ENCODE results near the gene MGAT5. TPM values are rescaled to one million over a fixed set of nuclear protein-coding genes. Genes with fewer than 3 reads are reported as not detected.

The MGAT5 gene
- total RNA-seq, 1 donor from 2014 or later, result 25.8 TPM

DNA sequence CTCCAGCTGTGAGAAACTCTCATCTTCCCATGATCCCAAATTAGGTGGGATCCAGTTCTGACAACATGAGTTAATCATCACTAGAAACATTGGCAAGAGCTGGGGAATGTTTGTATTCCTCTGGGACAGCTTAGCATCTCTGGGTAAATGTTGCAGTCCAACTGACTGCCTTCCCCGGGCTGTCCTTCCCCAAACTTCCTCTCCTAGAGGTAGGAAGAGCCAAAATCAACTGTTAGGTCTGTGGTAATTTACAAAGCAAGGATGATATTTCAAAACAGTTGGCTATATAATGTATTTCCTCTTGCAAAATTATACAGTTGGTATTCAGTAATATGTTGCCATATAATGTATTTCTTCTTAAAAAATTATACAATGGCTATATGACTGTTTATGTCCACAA lies 148.5 kb downstream of the MGAT5 start:
- Mint-ChIP-seq H3K4me3 (no peak overlapping the region), H3K4me1 (ENCODE audit: low read depth) (no peaks in the 10 kb centered on the region), H3K36me3 (ENCODE audit: low read depth) (peaks cover 9% of the 10 kb centered on the region), H3K27ac (no peak overlapping the region), H3K27me3 (ENCODE audit: insufficient read depth) (no peaks in the 10 kb centered on the region), H3K9me3 (no peaks in the 10 kb centered on the region)
- intact Hi-C loops (cut with micrococcal nuclease), result no loop called here
- DNase-seq (ENCODE audit: low spot score), result no peak

DNA sequence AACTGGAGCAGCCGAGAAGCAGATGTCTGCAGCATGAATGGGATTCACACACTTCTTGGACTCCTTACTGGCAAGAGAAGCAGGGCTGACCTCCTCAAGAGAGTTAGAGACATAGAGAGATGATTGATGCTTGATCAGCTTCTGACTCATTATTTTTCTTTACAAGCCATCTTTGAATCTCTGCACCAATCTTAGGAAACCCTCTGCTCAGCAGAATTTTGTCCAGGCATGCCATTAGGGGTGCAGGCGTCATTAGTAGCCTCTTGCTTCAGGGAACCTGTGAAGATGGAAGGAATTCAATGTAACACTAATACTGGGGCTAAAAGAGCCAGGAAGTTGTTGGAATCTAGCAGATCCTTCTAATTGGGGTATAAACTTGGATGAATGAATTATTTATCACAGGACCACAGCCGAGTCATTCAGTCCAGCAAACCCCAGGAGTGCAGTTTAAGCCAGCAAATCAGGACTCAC lies 151.8 kb downstream of the MGAT5 start:
- no peak for DNase-seq (ENCODE audit: low spot score)
- no peaks in the 10 kb centered on the region for H3K9me3 Mint-ChIP-seq
- intact Hi-C loops (cut with micrococcal nuclease), result no loop called here
- H3K36me3 Mint-ChIP-seq (ENCODE audit: low read depth), result peaks cover 9% of the 10 kb centered on the region
- H3K4me1 Mint-ChIP-seq (ENCODE audit: low read depth), result peaks cover 18% of the 10 kb centered on the region
- no peaks in the 10 kb centered on the region for H3K27me3 Mint-ChIP-seq (ENCODE audit: insufficient read depth)
- no peak overlapping the region for H3K27ac Mint-ChIP-seq
- no peak overlapping the region for H3K4me3 Mint-ChIP-seq

DNA sequence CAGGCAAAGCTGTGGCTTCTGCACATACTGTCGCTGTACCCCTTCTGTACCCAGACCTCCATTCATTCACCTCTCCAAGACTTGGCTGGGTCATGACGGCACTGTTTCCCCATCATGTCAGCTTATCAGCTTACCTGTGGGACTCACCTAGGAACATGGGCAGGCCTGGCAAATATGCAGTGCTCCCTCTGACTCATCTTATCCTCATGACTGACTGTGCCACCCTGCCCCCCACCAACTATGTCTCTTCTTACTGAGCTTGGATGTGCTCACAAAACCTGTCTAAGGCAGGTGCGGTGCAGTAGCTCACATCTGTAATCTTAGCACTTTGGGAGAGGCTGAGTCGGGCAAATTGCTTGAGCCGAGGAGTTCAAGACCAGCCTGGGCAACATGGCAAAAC lies 152.4 kb downstream of the MGAT5 start:
- Mint-ChIP-seq H3K36me3 (ENCODE audit: low read depth) (peaks cover 9% of the 10 kb centered on the region), H3K4me1 (ENCODE audit: low read depth) (peaks cover 18% of the 10 kb centered on the region), H3K27ac (no peak overlapping the region), H3K27me3 (ENCODE audit: insufficient read depth) (no peaks in the 10 kb centered on the region), H3K4me3 (no peak overlapping the region), H3K9me3 (no peaks in the 10 kb centered on the region)
- intact Hi-C loops (cut with micrococcal nuclease), result no loop called here
- no peak for DNase-seq (ENCODE audit: low spot score)

DNA sequence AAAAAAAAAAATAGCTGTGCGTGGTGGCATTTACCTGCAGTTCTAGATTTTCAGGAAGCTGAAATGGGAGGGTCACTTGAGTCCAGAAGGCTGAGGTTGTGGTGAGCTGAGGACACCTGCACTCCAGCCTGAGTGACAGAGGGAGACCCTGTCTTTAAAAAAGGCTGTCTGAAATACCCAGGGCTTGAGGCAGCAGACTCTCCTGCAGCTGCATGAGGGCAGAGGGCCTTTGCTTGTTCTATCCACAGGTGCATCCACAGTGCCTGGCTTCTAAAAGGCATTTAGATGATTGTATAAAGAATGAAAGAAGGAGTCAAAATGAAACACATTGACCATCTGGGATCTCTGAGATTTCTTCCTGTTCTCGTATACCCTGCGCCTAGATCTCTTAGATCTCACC lies 152.9 kb downstream of the MGAT5 start:
- Mint-ChIP-seq H3K4me3 (no peak overlapping the region), H3K27me3 (ENCODE audit: insufficient read depth) (no peaks in the 10 kb centered on the region), H3K4me1 (ENCODE audit: low read depth) (peaks cover 22% of the 10 kb centered on the region), H3K36me3 (ENCODE audit: low read depth) (peaks cover 9% of the 10 kb centered on the region), H3K27ac (no peak overlapping the region), H3K9me3 (no peaks in the 10 kb centered on the region)
- intact Hi-C loops (cut with micrococcal nuclease), result no loop called here
- no peak for DNase-seq (ENCODE audit: low spot score)

DNA sequence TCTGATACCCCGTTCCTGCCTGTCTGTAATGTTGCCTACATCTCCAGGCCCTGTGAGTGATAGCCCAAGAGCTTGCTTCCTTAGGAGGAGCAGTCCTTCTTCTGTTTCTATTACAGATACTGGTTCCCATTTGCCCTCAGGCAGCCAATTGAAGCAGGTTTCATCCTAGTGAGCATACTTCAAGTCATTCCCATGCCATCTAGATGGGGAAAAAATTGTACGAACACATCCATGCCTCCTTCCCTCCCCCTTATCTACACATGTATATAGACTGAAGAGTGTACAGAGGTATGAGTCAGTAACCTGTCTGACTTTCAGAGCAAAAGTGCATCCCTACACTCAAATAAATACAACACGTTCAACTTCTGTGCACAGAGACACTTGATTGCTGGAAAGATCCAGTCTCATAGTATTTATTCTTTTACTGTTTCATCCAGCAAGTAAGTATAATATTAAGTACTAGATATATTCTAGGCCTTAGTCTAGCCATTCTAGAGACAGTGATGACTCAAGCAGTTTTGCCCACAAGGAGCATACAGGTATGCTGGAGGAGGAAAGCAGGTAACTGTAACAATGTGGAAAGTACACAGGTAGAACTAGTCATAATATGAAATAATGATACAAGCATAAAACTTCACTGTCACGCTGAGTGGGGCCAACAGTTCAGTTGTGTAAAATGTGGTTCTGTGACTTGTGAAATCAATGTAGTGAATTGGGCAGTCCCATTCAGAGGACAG lies 153.4 kb downstream of the MGAT5 start:
- no peak overlapping the region for H3K27ac Mint-ChIP-seq
- H3K4me1 Mint-ChIP-seq (ENCODE audit: low read depth), result peaks cover 28% of the 10 kb centered on the region

DNA sequence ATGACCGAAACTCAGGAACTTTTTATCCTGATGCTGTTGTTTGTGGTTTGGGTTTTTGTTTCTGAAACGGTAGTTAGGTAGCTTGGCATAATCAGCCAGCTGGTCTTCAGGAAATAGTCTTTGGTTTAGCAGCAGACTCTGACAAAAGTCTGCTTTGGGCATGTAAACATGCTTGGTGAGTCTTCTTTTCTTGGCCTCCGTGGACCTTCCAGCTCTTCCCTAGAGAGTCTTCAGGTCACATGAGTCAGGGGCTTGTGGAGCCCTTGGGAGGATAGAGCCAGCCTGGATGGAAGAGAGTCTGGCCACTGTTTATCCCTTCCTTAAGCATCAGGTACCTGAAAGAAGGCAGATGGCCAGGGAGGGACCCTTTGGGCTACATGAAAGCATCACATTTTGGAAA lies 154.5 kb downstream of the MGAT5 start:
- H3K27me3 Mint-ChIP-seq (ENCODE audit: insufficient read depth), result no peaks in the 10 kb centered on the region
- no peaks in the 10 kb centered on the region for H3K9me3 Mint-ChIP-seq
- H3K27ac Mint-ChIP-seq, result no peak overlapping the region
- H3K4me1 Mint-ChIP-seq (ENCODE audit: low read depth), result peaks cover 28% of the 10 kb centered on the region
- DNase-seq (ENCODE audit: low spot score), result no peak
- intact Hi-C loops (cut with micrococcal nuclease), result no loop called here
- no peak overlapping the region for H3K4me3 Mint-ChIP-seq
- peaks cover 7% of the 10 kb centered on the region for H3K36me3 Mint-ChIP-seq (ENCODE audit: low read depth)

More for the DNA sequence above, 153.4 kb downstream of the MGAT5 start:
- DNase-seq (ENCODE audit: low spot score), result no peak
- H3K27me3 Mint-ChIP-seq (ENCODE audit: insufficient read depth), result no peaks in the 10 kb centered on the region
- no peaks in the 10 kb centered on the region for H3K9me3 Mint-ChIP-seq
- H3K36me3 Mint-ChIP-seq (ENCODE audit: low read depth), result peaks cover 9% of the 10 kb centered on the region
- intact Hi-C loops (cut with micrococcal nuclease), result no loop called here
- H3K4me3 Mint-ChIP-seq, result no peak overlapping the region

DNA sequence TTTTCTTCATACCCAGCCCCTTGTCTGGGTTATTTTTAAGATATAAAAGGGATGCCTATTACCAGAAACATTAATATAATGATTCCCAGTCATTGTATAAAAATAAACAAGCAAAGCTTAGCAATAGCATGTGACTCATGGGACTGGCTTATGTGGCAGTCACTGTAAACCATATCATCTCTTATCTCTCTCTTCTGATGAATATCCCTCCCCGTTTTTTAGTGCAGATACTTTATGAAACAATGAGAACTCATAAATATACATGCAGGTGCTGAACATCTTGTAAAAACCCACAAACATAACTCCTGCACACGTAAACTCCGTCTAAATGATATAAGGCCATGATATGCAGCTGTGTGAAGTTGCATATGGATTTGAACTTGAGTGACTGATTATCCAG lies 154.9 kb downstream of the MGAT5 start:
- no peaks in the 10 kb centered on the region for H3K9me3 Mint-ChIP-seq
- no peak for DNase-seq (ENCODE audit: low spot score)
- no peak overlapping the region for H3K4me3 Mint-ChIP-seq
- H3K36me3 Mint-ChIP-seq (ENCODE audit: low read depth), result peaks cover 4% of the 10 kb centered on the region
- no peaks in the 10 kb centered on the region for H3K27me3 Mint-ChIP-seq (ENCODE audit: insufficient read depth)
- intact Hi-C loops (cut with micrococcal nuclease), result no loop called here
- H3K4me1 Mint-ChIP-seq (ENCODE audit: low read depth), result peaks cover 28% of the 10 kb centered on the region
- H3K27ac Mint-ChIP-seq, result no peak overlapping the region

DNA sequence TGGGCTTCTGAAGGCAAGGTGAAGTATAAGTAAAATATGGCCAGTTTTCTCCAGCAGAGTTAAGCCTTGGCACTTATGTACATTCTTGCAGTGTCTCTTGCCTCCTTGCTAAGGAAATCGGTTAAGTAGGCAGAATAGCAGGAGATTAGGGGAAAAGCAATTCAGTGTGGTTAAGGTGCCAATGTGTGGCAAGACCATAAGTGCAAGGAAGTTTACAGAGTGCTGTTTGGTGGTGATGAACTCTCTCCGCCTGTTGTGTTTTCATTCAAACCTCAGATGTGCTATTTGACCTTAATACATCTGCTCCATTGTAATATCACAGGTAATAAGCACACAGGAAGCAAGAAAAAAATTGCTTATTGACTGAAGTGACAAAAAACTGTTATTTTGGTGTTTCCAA lies 156.1 kb downstream of the MGAT5 start:
- Mint-ChIP-seq H3K4me3 (no peak overlapping the region), H3K4me1 (ENCODE audit: low read depth) (peaks cover 28% of the 10 kb centered on the region), H3K9me3 (no peaks in the 10 kb centered on the region), H3K27ac (no peak overlapping the region), H3K36me3 (ENCODE audit: low read depth) (peaks cover 2% of the 10 kb centered on the region), H3K27me3 (ENCODE audit: insufficient read depth) (no peaks in the 10 kb centered on the region)
- intact Hi-C loops (cut with micrococcal nuclease), result no loop called here
- no peak for DNase-seq (ENCODE audit: low spot score)

DNA sequence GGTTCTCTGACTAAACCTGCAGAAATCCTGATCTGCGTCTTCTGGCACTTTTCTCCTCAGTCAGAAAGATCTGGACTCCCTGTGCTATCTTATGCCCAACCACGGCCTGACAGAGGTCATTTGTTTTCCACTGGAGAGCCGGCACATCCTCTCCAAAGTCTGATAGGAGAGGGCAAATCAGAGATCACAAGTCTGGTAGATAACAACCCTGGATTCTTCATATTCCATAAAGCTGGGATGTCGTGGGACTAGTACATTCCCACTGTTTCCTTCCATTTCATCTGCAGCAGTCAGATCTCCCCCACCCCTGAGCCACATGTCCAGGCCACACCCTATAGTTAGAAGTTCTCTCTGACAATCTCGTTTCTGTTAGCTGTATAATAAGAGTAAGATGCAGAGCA lies 157.0 kb downstream of the MGAT5 start:
- Mint-ChIP-seq H3K27me3 (ENCODE audit: insufficient read depth) (no peaks in the 10 kb centered on the region), H3K36me3 (ENCODE audit: low read depth) (peaks cover 2% of the 10 kb centered on the region), H3K9me3 (no peaks in the 10 kb centered on the region), H3K4me1 (ENCODE audit: low read depth) (peaks cover 28% of the 10 kb centered on the region), H3K4me3 (no peak overlapping the region), H3K27ac (no peak overlapping the region)
- intact Hi-C loops (cut with micrococcal nuclease), result no loop called here
- DNase-seq (ENCODE audit: low spot score), result no peak

DNA sequence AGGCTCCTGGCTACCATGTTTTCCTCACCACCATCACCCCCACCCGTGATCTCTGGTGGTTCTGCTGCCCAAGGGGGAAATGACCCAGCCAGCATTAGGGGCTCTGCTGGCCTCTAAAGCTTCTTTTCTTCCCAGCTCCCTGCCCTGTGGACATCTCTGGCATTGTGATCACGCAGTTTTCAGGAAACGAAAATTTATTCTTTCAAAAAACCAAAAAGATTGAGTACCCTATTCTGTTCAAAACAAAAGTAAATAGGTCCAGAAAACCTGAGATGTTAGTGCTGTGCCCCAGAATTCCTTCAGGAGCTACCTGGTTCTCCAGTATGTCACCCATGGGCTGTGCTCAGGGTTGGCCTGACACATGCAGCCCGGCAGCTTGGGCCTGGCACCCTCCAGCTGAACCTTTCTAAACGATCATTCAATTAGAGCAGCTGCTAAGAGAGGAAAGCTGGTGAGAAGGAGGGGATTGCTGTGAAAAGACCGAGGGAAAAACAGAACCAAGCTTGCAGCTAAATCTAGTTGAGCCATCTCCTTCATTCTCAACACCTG lies 157.5 kb downstream of the MGAT5 start:
- no peak overlapping the region for H3K4me3 Mint-ChIP-seq
- H3K27ac Mint-ChIP-seq, result no peak overlapping the region
- intact Hi-C loops (cut with micrococcal nuclease), result no loop called here
- H3K36me3 Mint-ChIP-seq (ENCODE audit: low read depth), result peaks cover 2% of the 10 kb centered on the region
- no peaks in the 10 kb centered on the region for H3K27me3 Mint-ChIP-seq (ENCODE audit: insufficient read depth)
- no peaks in the 10 kb centered on the region for H3K9me3 Mint-ChIP-seq
- H3K4me1 Mint-ChIP-seq (ENCODE audit: low read depth), result peaks cover 28% of the 10 kb centered on the region
- DNase-seq (ENCODE audit: low spot score), result no peak

DNA sequence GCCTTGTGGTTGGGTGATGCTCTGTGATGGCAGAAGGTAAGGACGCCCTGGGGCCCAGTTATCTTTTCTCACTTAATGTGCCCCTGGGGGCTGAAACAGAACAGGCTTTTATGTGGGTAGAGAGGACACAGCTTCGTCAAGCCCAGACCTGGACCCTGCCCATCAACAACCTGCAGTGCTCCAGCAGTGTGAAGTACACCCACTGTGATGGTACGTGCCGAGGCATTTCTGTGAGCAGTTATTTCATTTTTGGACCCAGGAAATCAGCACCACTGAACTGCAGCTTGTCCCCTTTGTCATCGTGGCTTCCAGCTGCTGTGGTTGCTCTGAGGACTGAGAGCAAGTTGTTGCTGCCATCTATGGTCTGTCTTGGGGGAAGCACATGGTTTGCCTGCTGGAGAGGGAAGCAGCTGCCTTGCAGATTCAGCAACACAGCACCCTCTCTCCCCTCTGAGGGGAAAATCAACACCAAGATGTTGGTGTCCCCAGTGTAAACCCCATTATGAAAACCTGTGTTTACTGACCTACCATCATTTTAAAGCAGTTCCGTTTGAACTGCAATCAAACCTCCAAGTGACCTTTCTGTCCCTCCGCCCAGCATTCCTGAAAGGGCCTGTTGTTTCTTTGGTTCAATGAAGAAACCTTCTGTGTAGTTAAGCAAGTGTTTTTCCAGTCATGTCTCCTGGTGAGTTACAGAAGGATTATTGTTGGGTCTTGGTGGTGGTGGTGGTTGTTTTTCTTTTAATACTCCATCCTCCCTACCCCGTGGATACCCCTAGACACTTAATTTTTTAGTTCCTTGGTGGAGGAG lies 158.2 kb downstream of the MGAT5 start:
- H3K36me3 Mint-ChIP-seq (ENCODE audit: low read depth), result peaks cover 2% of the 10 kb centered on the region
- no peak overlapping the region for H3K27ac Mint-ChIP-seq
- no peaks in the 10 kb centered on the region for H3K9me3 Mint-ChIP-seq

DNA sequence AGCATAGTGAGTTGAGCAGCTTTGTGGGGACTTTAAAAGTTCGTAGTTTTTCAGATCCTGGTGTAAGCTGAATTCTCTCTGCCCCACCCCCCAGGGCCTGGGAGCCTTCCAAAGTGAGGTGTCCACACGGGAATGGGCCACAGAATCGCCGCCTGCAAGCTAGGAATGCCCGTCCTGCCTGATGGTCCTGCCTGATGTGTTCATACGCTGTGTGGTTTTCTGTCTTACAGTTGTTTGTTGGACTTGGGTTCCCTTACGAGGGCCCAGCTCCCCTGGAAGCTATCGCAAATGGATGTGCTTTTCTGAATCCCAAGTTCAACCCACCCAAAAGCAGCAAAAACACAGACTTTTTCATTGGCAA lies 158.7 kb downstream of the MGAT5 start:
- DNase-seq (ENCODE audit: low spot score), result no peak
- Mint-ChIP-seq H3K4me3 (no peak overlapping the region), H3K9me3 (no peaks in the 10 kb centered on the region), H3K4me1 (ENCODE audit: low read depth) (peaks cover 28% of the 10 kb centered on the region), H3K36me3 (ENCODE audit: low read depth) (peaks cover 2% of the 10 kb centered on the region), H3K27me3 (ENCODE audit: insufficient read depth) (no peaks in the 10 kb centered on the region), H3K27ac (no peak overlapping the region)
- intact Hi-C loops (cut with micrococcal nuclease), result loop anchor here (1.0 to 2.0 kb wide), 4 partner anchors 122 to 294 kb away; no protein-coding TSS in a partner anchor

More for the DNA sequence above, 158.2 kb downstream of the MGAT5 start:
- Mint-ChIP-seq H3K27me3 (ENCODE audit: insufficient read depth) (no peaks in the 10 kb centered on the region), H3K4me1 (ENCODE audit: low read depth) (peaks cover 28% of the 10 kb centered on the region), H3K4me3 (no peak overlapping the region)
- intact Hi-C loops (cut with micrococcal nuclease), result loop anchor here (1.0 to 2.0 kb wide), 4 partner anchors 121 to 294 kb away; no protein-coding TSS in a partner anchor
- peak; percentile 62 for DNase-seq (ENCODE audit: low spot score)

DNA sequence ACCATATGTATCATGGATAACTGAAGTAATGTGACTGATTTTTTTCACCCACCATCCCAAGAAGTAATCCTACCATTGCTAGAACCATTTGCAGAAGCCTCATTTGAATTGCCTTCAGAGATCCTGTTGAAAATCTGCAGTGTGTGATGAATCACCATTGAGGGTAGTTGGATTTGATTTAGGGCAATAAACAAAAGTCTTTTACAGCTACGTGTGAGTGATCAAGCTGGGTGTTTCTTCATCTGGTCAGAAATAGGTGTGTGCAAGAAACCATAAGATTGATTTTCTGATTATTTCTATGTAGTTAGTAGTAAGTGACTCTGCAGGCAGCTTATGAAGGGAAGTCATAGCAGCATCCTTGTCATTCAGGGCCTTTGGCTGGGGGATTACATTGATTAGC lies 159.6 kb downstream of the MGAT5 start:
- no peaks in the 10 kb centered on the region for H3K27me3 Mint-ChIP-seq (ENCODE audit: insufficient read depth)
- peaks cover 25% of the 10 kb centered on the region for H3K4me1 Mint-ChIP-seq (ENCODE audit: low read depth)
- intact Hi-C loops (cut with micrococcal nuclease), result loop anchor here (2.0 kb wide), 1 partner anchor 123 kb away; no protein-coding TSS in a partner anchor
- no peak overlapping the region for H3K4me3 Mint-ChIP-seq
- H3K9me3 Mint-ChIP-seq, result no peaks in the 10 kb centered on the region
- peaks cover 2% of the 10 kb centered on the region for H3K36me3 Mint-ChIP-seq (ENCODE audit: low read depth)
- DNase-seq (ENCODE audit: low spot score), result no peak
- no peak overlapping the region for H3K27ac Mint-ChIP-seq

Data from activated T-helper 1 cell treated with anti-CD3 and anti-CD28 coated beads, Interleukin-12 subunit alpha, Interleukin-12 subunit beta, Interleukin-2, Interleukin-4 antibody, amounts not matched to agents 30 ng/mL and 10 ng/mL and 1 ng/mL, durations not matched to agents 14 hours and 24 hours and 36 hours (primary cell).